Limb (tissue), 2 donors: ENCODE results near the gene KCNJ1.

Experiments
- DNase-seq, 2 donors: peaks; one replicate each; pipeline ENCODE4 v3.0.0-alpha.2; 2016; ENCODE audit errors: extremely low spot score in 2 of 2

The KCNJ1 gene

GRCh38 chr11:128824191-128825049 lies 42.7 kb downstream of the KCNJ1 start:
- peak; percentile 50 to 68 for DNase-seq

DNA sequence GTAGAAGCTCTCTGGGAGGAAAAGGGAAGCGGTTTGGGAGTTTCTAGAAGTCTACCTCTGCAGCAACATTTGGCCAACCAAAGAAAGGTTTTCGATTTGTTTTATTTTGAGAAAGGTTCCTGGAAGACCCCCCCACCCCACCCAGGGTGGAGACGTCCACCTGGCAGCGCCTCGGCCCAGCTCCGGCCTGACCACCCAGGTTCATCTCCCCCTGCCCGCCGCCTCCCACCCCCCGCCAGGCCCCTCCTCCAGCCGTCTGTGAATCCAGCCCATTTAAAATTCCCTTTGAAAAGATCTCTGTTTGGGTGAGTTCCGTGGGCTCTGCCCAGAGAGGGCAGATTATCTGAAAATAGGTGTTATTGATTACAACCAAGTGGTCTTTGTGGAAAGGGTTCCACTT lies 43.3 kb downstream of the KCNJ1 start:
- peak in 1 of 2 donors; percentile 51 for DNase-seq

GRCh38 chr11:128822130-128822529 lies 45.0 kb downstream of the KCNJ1 start:
- no peak for DNase-seq

DNA sequence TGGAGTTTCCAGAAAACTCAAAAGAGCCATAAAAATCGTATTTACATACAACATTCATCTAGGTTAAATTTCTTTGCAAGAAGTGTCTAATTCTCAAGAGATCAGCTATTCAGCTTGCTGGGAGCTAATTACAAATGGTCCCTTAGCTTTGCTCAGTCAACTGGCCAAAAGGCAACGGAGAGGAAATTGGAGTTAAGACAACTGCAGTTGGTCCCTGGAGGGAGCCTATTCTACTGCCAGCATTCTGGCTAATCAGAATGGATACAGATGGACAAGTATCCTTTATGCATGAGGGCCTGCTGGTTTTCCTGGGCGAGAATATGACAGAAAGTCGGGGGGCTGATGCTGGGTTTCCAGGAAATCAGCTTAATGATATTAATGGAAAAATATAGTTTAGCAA lies 45.5 kb downstream of the KCNJ1 start:
- no peak for DNase-seq

- DNase-seq, result no peak
Observed at GRCh38 chr11:128819198-128819597, 47.9 kb downstream of the KCNJ1 start.

DNA sequence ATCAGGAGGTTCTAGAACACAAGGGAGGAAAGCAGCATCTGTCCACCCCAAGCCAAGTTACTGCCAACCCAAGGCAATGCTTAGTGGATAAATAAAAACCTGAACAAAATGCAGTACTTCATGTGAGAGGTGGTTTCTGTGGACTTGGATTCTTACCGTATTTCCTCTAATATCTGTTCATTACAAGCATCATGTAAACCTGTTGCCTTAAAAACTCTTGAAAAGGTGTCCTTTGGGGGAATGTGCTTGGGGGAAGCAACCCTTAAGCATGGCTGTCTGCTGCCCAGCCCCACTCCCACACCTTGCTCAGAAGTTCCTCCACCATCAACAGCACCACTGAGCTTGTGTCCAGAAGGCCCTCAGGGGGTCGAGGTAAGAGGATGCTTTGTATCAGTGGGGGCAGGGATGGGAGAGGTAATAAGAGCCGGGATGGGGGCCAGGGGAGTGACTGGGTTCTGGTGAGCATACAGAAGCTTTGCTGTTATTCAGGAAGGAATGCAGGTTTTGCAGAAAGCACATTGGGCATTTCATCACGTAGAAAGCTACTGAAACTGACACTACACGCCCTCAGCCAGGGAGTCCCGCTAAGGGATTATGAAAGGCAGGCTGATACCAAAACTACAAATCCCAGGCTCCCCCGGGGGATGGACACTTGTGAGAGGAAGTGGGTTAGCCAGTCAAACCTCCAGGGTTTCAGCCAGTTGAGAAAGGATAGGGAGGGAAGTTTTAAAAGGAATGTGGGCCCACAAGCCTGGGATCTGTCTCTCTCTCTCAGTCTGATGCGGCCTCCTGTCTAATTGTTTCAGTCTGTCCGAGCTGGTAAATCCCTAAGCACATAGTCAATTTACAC lies 52.0 kb downstream of the KCNJ1 start:
- DNase-seq, result peak; percentile 42 to 75

GRCh38 chr11:128813729-128814128 lies 53.4 kb downstream of the KCNJ1 start:
- no peak for DNase-seq

GRCh38 chr11:128810784-128811514 lies 56.1 kb downstream of the KCNJ1 start:
- no peak for DNase-seq

DNA sequence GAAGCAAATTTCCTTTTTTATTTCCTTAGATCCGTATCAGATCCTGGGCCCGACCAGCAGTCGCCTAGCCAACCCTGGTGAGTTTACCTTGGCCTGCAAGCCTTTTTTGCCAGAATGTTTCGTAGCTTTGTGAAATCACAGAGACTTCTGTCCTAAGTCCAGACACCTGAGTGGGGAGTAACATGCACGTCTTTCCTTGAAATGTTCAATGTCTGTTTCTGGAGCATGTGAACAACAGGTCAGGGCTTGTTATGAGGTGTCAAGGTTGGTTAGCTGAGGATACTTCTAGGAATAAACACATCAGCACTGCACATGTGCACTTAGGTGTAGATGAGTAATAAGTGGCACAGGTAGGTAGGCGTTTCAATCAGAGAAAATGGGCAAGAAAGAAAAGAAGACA lies 58.0 kb downstream of the KCNJ1 start:
- no peak for DNase-seq

DNA sequence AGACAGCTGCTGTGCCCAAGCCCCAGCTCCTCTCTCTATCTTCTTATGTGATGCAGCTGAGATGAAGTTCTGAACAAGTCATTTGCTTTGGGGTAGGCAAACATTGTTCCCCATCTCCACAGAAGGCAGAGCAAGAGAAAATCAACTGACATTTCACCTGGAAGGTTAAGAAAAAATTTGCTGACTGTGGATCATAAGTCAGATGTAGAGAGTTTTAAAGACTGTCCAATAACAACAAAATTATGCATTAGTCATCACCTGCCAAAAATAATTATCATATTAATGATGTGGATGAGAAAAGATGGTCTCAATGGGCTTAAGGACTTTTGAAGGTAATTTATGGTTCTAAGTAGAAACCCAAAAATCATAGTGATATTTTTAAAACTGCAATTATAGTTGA lies 59.2 kb downstream of the KCNJ1 start:
- no peak for DNase-seq

DNA sequence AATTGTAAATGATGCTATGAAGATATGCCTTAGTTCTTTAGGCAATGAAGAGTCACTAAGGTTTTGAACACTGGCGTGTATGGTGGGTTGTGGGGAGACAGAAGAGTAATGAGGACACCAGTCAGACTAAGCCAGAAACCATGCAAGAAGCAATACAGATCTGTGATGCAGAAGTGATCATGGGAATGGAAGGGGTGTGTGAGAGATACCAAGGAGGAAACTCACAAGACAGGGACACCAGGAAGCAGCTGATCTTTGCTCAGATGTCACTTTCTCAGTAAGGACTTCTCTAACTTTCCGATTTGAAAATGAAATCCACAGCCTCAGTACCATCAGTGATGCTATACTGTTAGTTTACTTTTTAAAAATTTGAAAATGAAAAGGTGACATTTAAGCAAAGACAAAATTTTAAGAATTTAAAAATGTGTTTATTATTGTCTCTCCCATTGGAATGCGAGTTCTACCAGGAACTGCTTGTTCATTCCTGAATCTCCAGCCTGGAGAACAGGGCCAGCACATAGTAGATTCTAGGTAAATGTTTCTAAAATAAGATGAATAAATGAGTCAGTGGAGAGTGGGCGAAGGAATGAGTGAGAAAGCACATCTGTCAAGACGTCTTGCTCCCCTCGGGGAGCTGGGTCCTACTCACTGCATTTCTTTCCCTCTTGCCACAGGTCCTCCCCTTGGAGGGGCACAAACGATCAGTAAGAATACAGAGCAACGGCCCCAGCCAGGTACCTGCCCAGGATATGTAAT lies 60.4 kb downstream of the KCNJ1 start:
- no peak for DNase-seq

GRCh38 chr11:128804481-128804880 lies 62.6 kb downstream of the KCNJ1 start:
- no peak for DNase-seq

GRCh38 chr11:128803449-128804245 lies 63.4 kb downstream of the KCNJ1 start:
- DNase-seq, result no peak

DNA sequence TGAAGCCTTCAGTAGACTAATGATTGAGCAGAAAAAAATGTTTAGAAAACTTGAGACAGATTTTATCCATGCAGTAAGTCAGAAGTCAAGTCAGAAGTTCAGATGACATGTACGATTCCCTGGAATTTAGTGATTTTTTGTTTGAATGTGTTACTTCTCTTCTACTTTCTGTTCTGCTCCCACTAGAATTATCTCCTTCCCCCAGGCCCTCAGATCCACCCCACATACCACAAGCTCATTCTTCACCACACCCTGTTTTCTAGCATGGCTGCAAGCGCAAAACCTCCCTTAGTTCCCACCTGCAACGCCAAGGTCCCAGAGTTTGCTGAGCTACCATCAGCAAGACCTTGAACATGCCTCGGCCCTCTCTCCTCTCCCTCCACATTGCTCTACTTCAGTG lies 64.1 kb downstream of the KCNJ1 start:
- no peak for DNase-seq

GRCh38 chr11:128802358-128802981 lies 64.6 kb downstream of the KCNJ1 start:
- DNase-seq, result no peak

- DNase-seq, result no peak
Observed at GRCh38 chr11:128800871-128801417, 66.2 kb downstream of the KCNJ1 start.

DNA sequence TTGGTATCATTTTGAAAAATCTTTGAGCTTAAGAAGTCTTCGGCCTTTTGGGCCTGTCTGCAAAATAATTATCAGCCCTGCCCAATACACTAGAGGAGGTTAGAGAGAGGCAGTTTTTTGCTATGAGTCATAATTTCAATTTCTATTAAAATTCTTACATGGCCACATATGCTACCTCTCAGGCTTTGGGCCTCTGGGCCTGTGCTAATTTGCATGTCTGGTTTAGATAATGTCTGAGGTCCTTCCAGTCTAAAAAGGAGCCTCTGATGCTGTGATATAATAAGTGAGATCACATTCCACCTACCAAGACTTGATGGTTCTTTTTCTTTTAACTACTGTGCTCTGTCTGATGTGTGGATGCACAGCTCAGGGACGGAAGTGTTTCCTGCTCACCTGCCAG lies 70.8 kb downstream of the KCNJ1 start:
- no peak for DNase-seq

- peak; percentile 58 to 70 for DNase-seq
Observed at GRCh38 chr11:128790196-128790595, 76.9 kb downstream of the KCNJ1 start.

- DNase-seq, result no peak
Observed at GRCh38 chr11:128789497-128790150, 77.5 kb downstream of the KCNJ1 start.
